Measurements from ENCODE around the gene NTHL1.

The NTHL1 gene

GRCh38 chr16:1993731-1994131, 53.9 kb downstream of the NTHL1 start:
- H3K9ac ChIP-seq (ENCODE audit: low read length): no peak overlapping the region
- no peak for TF ChIP-seq EZH2 (optimal IDR thresholded peaks at IDR 0.05; ENCODE audit: low read depth, low read length)
- TF ChIP-seq EZH2phosphoT487 (IDR thresholded peaks at IDR 0.05; ENCODE audit: low read length): no peak
- TF ChIP-seq, protein P1, sequence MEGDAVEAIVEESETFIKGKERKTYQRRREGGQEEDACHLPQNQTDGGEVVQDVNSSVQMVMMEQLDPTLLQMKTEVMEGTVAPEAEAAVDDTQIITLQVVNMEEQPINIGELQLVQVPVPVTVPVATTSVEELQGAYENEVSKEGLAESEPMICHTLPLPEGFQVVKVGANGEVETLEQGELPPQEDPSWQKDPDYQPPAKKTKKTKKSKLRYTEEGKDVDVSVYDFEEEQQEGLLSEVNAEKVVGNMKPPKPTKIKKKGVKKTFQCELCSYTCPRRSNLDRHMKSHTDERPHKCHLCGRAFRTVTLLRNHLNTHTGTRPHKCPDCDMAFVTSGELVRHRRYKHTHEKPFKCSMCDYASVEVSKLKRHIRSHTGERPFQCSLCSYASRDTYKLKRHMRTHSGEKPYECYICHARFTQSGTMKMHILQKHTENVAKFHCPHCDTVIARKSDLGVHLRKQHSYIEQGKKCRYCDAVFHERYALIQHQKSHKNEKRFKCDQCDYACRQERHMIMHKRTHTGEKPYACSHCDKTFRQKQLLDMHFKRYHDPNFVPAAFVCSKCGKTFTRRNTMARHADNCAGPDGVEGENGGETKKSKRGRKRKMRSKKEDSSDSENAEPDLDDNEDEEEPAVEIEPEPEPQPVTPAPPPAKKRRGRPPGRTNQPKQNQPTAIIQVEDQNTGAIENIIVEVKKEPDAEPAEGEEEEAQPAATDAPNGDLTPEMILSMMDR (IDR thresholded peaks at IDR 0.05; ENCODE audit: low read length): no peak
- no peaks in the 10 kb centered on the region for H3K79me2 ChIP-seq (ENCODE audit: low read length)
- no peak for DNase-seq
- H3K36me3 ChIP-seq (replicated peaks; ENCODE audit: insufficient read depth, low read length): no peaks in the 10 kb centered on the region
- no peaks in the 10 kb centered on the region for H3K9me2 ChIP-seq (replicated peaks; ENCODE audit: insufficient read depth, low read length)
- no peak overlapping the region for H3K27ac ChIP-seq (ENCODE audit: low read length)
- H2AFZ ChIP-seq (ENCODE audit: low read length): no peak overlapping the region
- peaks cover 13% of the 10 kb centered on the region for H3F3A ChIP-seq (ENCODE audit: insufficient read depth, low read length)
- H3K9me3 ChIP-seq (replicated peaks; ENCODE audit: insufficient read depth, low read length): no peaks in the 10 kb centered on the region
- no peaks in the 10 kb centered on the region for H4K20me1 ChIP-seq (ENCODE audit: insufficient read depth, low read length)
- H3K4me3 ChIP-seq (ENCODE audit: low read length): no peak overlapping the region
- no peak overlapping the region for H3K4me2 ChIP-seq (ENCODE audit: low read depth, low read length)
- peaks cover 8% of the 10 kb centered on the region for H3K27me3 ChIP-seq (replicated peaks; ENCODE audit: insufficient read depth, low read length)
- peaks cover 16% of the 10 kb centered on the region for H3K4me1 ChIP-seq (ENCODE audit: low read length)

GRCh38 chr16:1992704-1993317, 54.8 kb downstream of the NTHL1 start:
- Histone ChIP-seq H3F3A (ENCODE audit: insufficient read depth, low read length) (peaks cover 13% of the 10 kb centered on the region), H3K4me2 (ENCODE audit: low read depth, low read length) (no peak overlapping the region), H3K9me3 (replicated peaks; ENCODE audit: insufficient read depth, low read length) (no peaks in the 10 kb centered on the region), H3K36me3 (replicated peaks; ENCODE audit: insufficient read depth, low read length) (no peaks in the 10 kb centered on the region), H3K9me2 (replicated peaks; ENCODE audit: insufficient read depth, low read length) (no peaks in the 10 kb centered on the region), H3K79me2 (ENCODE audit: low read length) (no peaks in the 10 kb centered on the region), H4K20me1 (ENCODE audit: insufficient read depth, low read length) (no peaks in the 10 kb centered on the region), H2AFZ (ENCODE audit: low read length) (no peak overlapping the region), H3K27me3 (replicated peaks; ENCODE audit: insufficient read depth, low read length) (peaks cover 8% of the 10 kb centered on the region), H3K27ac (ENCODE audit: low read length) (no peak overlapping the region), H3K4me1 (ENCODE audit: low read length) (peaks cover 16% of the 10 kb centered on the region), H3K4me3 (ENCODE audit: low read length) (no peak overlapping the region), H3K9ac (ENCODE audit: low read length) (no peak overlapping the region)
- DNase-seq: no peak
- TF ChIP-seq EZH2phosphoT487 (IDR thresholded peaks at IDR 0.05; ENCODE audit: low read length): no peak

DNA sequence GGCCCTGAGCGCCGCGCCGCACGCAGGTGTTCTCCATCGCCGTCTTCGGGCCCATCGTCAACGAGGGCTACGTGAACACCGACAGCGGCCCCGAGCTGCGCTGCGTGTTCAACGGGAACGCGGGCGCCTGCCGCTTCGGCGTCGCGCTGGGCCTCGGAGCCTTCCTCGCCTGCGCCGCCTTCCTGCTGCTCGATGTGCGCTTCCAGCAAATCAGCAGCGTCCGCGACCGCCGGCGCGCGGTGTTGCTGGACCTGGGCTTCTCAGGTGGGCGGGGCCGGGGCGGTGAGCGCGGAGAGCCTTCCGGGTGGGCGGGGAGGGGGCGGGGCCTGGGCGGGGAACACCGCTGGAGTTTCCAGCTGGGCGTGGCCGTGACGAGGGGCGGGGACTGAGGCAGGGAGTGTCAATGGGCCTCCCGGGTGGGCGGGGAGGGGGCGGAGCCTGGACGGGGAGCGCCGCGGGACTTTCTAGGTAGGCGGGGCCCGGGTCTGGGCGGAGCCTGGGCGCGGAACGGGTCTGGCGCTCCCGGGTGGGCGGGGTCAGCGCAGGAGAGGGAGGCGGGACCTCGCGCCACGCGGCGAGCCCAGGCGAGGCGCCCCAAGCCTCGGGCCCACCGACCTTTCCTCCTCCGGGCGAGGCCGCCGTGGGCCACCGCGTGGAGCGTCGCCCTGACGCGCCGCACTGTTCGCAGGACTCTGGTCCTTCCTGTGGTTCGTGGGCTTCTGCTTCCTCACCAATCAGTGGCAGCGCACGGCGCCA, 55.5 kb downstream of the NTHL1 start:
- Histone ChIP-seq H3K79me2 (ENCODE audit: low read length) (no peaks in the 10 kb centered on the region), H3K9ac (ENCODE audit: low read length) (no peak overlapping the region), H3K27ac (ENCODE audit: low read length) (no peak overlapping the region), H2AFZ (ENCODE audit: low read length) (peak overlapping the region; percentile 69), H3K4me2 (ENCODE audit: low read depth, low read length) (peak overlapping the region; percentile 66), H3K9me2 (replicated peaks; ENCODE audit: insufficient read depth, low read length) (no peaks in the 10 kb centered on the region), H3K36me3 (replicated peaks; ENCODE audit: insufficient read depth, low read length) (no peaks in the 10 kb centered on the region), H3K4me1 (ENCODE audit: low read length) (peaks cover 16% of the 10 kb centered on the region), H3F3A (ENCODE audit: insufficient read depth, low read length) (peaks cover 13% of the 10 kb centered on the region), H3K27me3 (replicated peaks; ENCODE audit: insufficient read depth, low read length) (peaks cover 8% of the 10 kb centered on the region), H3K9me3 (replicated peaks; ENCODE audit: insufficient read depth, low read length) (no peaks in the 10 kb centered on the region), H4K20me1 (ENCODE audit: insufficient read depth, low read length) (no peaks in the 10 kb centered on the region), H3K4me3 (ENCODE audit: low read length) (peak overlapping the region; percentile 31; the same call in 1 of the 2 replicates)
- TF ChIP-seq EZH2phosphoT487 (IDR thresholded peaks at IDR 0.05; ENCODE audit: low read length) (no peak), EZH2 (optimal IDR thresholded peaks at IDR 0.05; ENCODE audit: low read depth, low read length) (no peak)
- TF ChIP-seq, protein P1 (IDR thresholded peaks at IDR 0.05; ENCODE audit: low read length): no peak
- DNase-seq: peak; percentile 94

DNA sequence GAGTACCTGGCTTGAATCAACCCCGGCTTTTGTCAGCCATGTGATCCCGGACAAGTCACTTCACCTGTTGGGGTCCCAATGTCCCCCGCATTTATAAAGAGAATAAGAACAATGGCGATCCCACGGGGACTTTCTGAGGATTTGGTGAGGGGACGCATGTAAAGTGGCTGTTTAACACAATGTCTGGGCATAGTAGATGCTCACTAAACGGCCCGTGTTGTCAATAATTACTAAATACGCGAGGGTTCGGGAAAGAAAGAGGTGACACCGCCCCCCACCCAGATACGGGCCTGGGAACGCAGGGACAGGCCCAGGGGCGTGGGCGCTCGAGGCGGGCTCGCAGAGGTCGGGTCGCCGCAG, 56.1 kb downstream of the NTHL1 start:
- no peaks in the 10 kb centered on the region for H3K9me2 ChIP-seq (replicated peaks; ENCODE audit: insufficient read depth, low read length)
- H3K36me3 ChIP-seq (replicated peaks; ENCODE audit: insufficient read depth, low read length): 0 out of 2 replicates have a peak, but pooled peaks cover under 1% of the 10 kb centered on the region
- no peaks in the 10 kb centered on the region for H3K79me2 ChIP-seq (ENCODE audit: low read length)
- no peak for DNase-seq
- peaks cover 13% of the 10 kb centered on the region for H3F3A ChIP-seq (ENCODE audit: insufficient read depth, low read length)
- no peaks in the 10 kb centered on the region for H4K20me1 ChIP-seq (ENCODE audit: insufficient read depth, low read length)
- no peaks in the 10 kb centered on the region for H3K9me3 ChIP-seq (replicated peaks; ENCODE audit: insufficient read depth, low read length)
- H3K4me1 ChIP-seq (ENCODE audit: low read length): peaks cover 16% of the 10 kb centered on the region
- H3K4me2 ChIP-seq (ENCODE audit: low read depth, low read length): peak overlapping the region; percentile 66
- H2AFZ ChIP-seq (ENCODE audit: low read length): peak overlapping the region; percentile 69
- TF ChIP-seq, protein P1 (IDR thresholded peaks at IDR 0.05; ENCODE audit: low read length): no peak
- no peak for TF ChIP-seq EZH2phosphoT487 (IDR thresholded peaks at IDR 0.05; ENCODE audit: low read length)
- TF ChIP-seq EZH2 (optimal IDR thresholded peaks at IDR 0.05; ENCODE audit: low read depth, low read length): no peak
- H3K27ac ChIP-seq (ENCODE audit: low read length): no peak overlapping the region
- H3K4me3 ChIP-seq (ENCODE audit: low read length): peak overlapping the region; percentile 31; the same call in 1 of the 2 replicates
- peaks cover 8% of the 10 kb centered on the region for H3K27me3 ChIP-seq (replicated peaks; ENCODE audit: insufficient read depth, low read length)
- no peak overlapping the region for H3K9ac ChIP-seq (ENCODE audit: low read length)

Measured in MM.1S (cell line).